22Rv1 (cell line): ENCODE measurements around the gene CDRT15.
"Not testable (repeated sequence)": the region's sequence is repeated elsewhere in the genome, so short reads cannot be mapped to it uniquely, and the experiment has no call there.

Source experiments
- H3K27ac ChIP-seq: fragments of 450-650 bp; 2 replicates; pipeline ENCODE4 v1.5.1; 2017
- ZFX ChIP-seq: fragments of 450-650 bp; IDR thresholded peaks from 2 replicates; pipeline ENCODE4 v1.6.1; 2017; ENCODE audit warnings: antibody characterized with exemption, borderline replicate concordance
- TF ChIP-seq, protein P1 (sequence below): fragments of 450-650 bp; IDR thresholded peaks from 2 replicates; pipeline ENCODE4 v1.5.1; 2017; ENCODE audit warnings: mild to moderate bottlenecking

Gene CDRT15

DNA sequence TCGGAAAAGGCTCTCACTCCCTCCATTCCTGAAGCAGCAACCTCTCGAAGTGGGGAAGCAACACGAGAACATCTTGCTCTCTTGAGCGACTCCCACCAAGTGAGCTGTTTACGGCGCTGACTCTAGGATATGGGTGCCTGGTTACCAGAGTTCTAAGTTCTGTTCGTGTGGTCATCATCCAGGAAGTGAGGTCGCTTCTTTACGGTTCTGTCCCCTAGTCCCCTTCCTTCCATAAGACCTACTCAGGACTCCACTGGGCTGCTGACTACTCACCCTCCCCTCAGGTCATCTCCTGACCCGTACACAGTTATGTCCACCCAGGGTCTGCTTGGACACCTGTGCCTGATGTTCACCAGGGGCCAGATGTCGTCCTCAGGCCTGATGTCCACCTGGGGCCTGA lies at the start of gene CDRT15:
CDRT15 (minus strand) TSS at position 101 of the 400 bp plus-strand sequence; CDS start at position 72, 29 bp downstream.
- H3K27ac ChIP-seq = not testable (repeated sequence)

- no peak for TF ChIP-seq ZFX
- TF ChIP-seq, protein P1, sequence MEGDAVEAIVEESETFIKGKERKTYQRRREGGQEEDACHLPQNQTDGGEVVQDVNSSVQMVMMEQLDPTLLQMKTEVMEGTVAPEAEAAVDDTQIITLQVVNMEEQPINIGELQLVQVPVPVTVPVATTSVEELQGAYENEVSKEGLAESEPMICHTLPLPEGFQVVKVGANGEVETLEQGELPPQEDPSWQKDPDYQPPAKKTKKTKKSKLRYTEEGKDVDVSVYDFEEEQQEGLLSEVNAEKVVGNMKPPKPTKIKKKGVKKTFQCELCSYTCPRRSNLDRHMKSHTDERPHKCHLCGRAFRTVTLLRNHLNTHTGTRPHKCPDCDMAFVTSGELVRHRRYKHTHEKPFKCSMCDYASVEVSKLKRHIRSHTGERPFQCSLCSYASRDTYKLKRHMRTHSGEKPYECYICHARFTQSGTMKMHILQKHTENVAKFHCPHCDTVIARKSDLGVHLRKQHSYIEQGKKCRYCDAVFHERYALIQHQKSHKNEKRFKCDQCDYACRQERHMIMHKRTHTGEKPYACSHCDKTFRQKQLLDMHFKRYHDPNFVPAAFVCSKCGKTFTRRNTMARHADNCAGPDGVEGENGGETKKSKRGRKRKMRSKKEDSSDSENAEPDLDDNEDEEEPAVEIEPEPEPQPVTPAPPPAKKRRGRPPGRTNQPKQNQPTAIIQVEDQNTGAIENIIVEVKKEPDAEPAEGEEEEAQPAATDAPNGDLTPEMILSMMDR = no peak
- no peak overlapping the region for H3K27ac ChIP-seq
Observed at GRCh38 chr17:14282726-14283125, 46.1 kb upstream of the CDRT15 start.

DNA sequence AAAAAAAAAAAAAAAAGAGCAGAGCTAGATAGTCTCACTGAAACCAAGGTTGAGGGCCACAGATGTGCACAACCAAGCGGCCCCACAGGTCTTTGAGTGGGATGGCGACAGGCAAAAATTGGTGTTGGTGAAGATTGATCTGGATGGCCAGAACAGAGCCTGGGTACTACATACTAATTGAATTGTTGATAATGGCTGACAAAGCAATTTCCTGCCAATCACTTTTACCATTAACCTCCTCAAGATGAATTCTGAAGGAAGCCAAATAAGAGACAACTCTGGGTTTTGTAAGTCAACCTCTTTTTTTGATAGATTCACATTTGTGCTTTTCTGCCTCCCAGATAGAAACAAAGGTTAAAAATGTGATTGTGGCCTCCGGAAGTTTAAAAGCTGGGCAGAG lies 44.9 kb upstream of the CDRT15 start:
- H3K27ac ChIP-seq = no peak overlapping the region
- TF ChIP-seq ZFX = no peak
- TF ChIP-seq, protein P1 = no peak

DNA sequence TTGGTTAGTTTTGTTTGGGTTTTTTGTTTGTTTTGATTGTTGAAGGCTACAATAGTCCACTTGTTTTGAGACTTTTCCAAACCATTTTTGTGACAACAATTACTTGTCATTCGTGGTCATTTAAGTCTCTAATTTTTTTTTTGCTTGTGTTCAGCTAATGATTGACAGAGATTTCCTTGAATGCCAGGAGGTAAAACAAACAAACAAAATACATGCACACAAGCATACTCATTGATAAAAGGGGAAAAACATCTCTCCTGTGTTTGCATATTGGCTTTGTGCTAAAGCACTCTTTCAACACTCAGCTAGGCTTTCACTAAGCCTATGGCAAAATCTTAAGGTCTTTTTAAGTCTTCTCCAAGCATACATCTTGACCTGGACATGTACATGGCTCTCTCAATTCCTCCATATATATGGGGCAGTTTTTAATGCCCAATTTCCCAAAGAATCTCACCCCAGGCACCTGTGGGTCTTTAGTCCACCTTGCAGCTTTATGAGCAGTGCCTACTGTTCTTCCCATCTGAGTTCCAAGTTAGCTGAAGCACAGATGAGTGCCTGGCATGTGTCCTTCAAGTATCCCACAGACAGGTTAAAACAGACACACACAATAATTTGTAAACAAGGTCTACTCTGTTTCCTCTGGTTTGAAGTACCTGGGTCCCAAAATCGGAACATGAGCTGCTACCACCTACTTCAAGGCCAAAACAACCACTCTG lies 40.0 kb upstream of the CDRT15 start:
- H3K27ac ChIP-seq = peak overlapping the region; percentile 48
- TF ChIP-seq, protein P1 = no peak
- no peak for TF ChIP-seq ZFX

DNA sequence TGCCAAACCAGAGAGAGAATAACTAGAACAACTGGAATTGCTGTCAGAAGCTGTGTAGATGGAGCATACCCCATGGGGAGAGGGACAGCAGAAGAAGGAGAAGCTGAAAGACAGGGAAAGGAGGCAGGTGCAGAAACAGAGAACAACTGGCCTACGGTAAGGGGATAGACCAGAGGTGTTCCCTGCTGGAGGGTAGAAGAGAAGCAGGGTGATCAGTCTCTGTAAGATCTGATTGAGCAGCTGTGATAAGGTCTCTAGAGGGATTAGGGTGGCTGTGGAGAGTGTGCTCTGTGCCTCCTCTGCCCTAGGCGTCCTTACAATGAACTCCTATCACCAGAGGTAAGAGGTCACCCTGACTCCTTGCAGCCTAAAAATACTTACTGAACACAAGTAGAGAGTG lies 33.8 kb upstream of the CDRT15 start:
- TF ChIP-seq, protein P1 = no peak
- TF ChIP-seq ZFX = no peak

GRCh38 chr17:14269473-14269872 lies 32.8 kb upstream of the CDRT15 start:
- TF ChIP-seq, protein P1 = no peak
- no peak for TF ChIP-seq ZFX
- no peak overlapping the region for H3K27ac ChIP-seq

More for the DNA sequence above, 33.8 kb upstream of the CDRT15 start:
- H3K27ac ChIP-seq = no peak overlapping the region

DNA sequence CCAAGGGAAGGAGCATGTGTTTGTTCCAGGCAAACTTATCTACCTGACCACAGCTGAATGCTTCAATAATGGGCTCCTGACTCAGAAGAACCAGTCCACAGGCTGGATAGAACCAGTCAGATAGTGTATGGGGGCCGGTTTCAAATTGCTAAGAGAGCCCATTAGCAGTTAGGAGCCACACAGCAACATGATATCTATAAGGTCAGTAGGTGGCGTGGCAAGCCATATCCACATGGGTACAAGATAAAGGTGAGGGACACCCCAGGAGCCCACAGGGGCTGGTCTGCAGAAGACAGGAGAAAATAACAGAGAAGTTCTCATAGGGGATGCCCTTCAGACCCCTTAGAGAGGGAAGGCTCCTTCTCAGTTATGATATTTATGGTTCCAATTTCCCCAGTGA lies 31.6 kb upstream of the CDRT15 start:
- H3K27ac ChIP-seq = no peak overlapping the region
- no peak for TF ChIP-seq ZFX
- TF ChIP-seq, protein P1 = no peak

DNA sequence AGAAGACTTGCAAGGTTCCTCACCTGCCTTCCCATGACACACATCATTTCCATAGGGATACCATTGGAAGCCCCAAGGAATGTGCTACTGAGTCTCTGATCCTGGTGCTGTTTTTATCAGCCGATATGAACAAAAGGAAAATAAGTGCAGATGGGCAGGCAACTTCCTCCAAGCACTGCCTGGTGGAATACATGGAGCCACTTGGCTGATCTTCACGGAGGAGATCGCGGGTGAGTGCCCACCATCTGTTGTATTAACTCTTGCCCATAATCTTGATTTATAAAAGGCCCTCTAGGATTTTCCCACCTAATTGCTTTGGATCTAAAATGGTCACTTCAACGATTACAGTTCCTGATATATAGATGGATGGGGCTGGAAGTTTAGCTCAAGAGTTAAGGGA lies 24.7 kb upstream of the CDRT15 start:
- H3K27ac ChIP-seq = no peak overlapping the region
- TF ChIP-seq, protein P1 = no peak
- TF ChIP-seq ZFX = no peak
